GM18526 (cell line): ENCODE data around the gene TRIL.

Experiments
- POLR2A ChIP-seq: IDR thresholded peaks from 3 replicates; pipeline ENCODE4 v1.6.1; 2011; ENCODE audit not compliant: insufficient read length; ENCODE audit errors: extremely low read depth

The TRIL gene

GRCh38 chr7:28989211-28989980, 31.3 kb upstream of the TRIL start:
- no peak for TF ChIP-seq POLR2A

GRCh38 chr7:28988810-28989209, 30.7 kb upstream of the TRIL start:
- TF ChIP-seq POLR2A, result no peak

- no peak for TF ChIP-seq POLR2A
Measured at GRCh38 chr7:28988091-28988490, 30.0 kb upstream of the TRIL start.

- no peak for TF ChIP-seq POLR2A
Measured at GRCh38 chr7:28986765-28987110, 28.6 kb upstream of the TRIL start.

- no peak for TF ChIP-seq POLR2A
Measured at GRCh38 chr7:28986028-28986764, 28.1 kb upstream of the TRIL start.

GRCh38 chr7:28984631-28985030, 26.5 kb upstream of the TRIL start:
- no peak for TF ChIP-seq POLR2A

- no peak for TF ChIP-seq POLR2A
Measured at GRCh38 chr7:28984217-28984616, 26.1 kb upstream of the TRIL start.

- TF ChIP-seq POLR2A, result no peak
Measured at GRCh38 chr7:28983396-28984190, 25.5 kb upstream of the TRIL start.

GRCh38 chr7:28981161-28981465, 23.0 kb upstream of the TRIL start:
- TF ChIP-seq POLR2A, result no peak

- TF ChIP-seq POLR2A, result no peak
Measured at GRCh38 chr7:28980451-28981160, 22.5 kb upstream of the TRIL start.

GRCh38 chr7:28979776-28980175, 21.6 kb upstream of the TRIL start:
- no peak for TF ChIP-seq POLR2A

- TF ChIP-seq POLR2A, result no peak
Measured at GRCh38 chr7:28977881-28978280, 19.8 kb upstream of the TRIL start.

GRCh38 chr7:28976022-28976421, 17.9 kb upstream of the TRIL start:
- no peak for TF ChIP-seq POLR2A

GRCh38 chr7:28973591-28973990, 15.5 kb upstream of the TRIL start:
- TF ChIP-seq POLR2A, result no peak

GRCh38 chr7:28964056-28964455, 5.9 kb upstream of the TRIL start:
- no peak for TF ChIP-seq POLR2A
